NCI-H82 treated with DMSO at 0.1 percent for 48 hours (cell line): ENCODE measurements around the gene MEGF8.
A peak's percentile ranks its signal among the peaks of the same experiment; 100 is the strongest.

Experiments
- DNase-seq: peaks from one replicate; lab custom pipeline; 2025; ENCODE audit not compliant: unreplicated experiment; lab: John Stamatoyannopoulos, UW

Gene MEGF8

DNA sequence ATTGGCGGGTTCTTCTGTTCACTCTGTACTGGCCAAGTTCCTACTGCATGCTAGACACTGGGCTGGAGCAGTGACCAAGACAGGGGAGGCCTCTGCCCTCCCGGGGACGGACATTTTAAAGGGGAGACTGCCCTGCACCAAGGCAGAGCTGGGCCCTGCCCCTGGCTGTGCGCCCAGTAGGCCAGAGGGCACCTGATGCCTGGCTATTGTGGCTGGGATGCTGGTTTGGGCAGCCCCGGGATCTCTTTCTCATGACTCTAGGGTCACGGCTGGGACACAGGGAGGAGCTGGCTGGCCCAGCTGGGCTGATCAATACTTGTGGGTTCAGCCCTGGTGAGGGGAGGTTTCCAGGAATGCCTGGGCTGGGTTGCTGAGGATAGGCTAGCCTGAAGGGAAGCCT lies 84.0 kb downstream of the MEGF8 start:
- no peak for DNase-seq

DNA sequence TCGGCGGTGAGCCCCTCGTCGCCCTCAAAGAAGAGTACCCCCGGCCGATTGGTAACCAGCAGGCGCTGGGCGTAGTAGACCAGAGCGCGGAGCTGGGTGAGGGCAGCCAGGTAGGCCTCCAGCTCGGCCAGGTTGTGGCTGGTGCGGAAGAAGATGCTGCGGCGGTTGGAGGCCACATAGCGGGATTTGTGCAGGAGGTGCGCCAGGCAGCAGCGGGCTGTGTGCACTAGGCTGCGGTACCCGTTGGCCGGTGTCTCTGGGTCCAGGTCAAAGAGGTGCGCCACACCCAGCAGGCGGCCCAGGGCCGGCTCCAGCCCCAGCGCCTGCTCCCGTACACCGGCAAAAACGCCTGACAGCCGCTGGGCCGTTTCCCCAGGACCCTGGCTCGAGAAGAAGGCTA lies 84.9 kb downstream of the MEGF8 start:
- no peak for DNase-seq

DNA sequence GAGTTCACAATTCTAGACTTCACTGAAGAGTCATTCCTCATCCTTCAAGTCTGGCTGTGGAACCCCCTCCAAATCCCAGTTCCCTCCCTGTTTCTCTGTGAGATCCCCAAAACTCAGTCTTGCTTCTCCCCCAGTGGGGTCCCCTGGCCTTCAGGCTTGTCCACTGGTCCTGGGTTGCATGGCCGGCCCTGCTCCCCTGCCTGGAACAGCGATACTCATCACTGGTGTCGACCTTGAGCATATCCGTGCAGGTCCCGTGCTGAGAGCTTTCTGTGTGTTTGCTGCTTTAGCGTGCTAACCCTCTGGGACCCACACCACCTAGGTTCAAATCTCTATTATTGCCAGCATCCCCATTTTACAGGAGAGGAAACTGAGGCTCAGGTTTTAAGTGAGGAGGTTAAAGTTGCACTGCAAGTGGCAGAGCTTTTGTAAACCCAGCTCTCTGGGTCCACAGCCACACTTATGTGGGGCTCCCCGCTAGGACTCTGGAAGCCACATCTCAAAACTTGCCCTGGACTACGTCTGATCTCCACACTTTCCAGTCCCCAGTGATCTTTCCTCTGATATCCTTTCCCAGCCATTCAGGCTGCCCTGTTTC lies 86.2 kb downstream of the MEGF8 start:
- no peak for DNase-seq

DNA sequence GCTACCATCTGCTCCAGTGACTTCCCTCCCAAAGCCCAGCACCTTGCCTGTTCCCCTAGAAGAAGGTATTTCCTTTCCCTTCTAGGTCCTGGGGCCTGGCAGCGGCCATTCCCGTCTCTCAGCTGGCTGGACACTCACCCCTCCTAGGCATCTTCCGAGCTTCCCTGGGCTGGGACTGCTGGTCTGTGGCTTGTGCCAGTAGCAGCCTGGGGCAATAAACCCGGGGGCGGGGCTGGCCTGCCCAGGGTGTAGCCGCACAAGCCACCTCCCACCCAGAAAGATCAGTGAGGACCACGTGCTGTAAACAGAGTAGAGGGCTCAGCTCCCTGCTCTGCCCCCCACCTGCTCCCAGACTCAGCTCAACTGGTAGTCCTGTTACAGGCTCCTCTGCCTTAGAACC lies 86.8 kb downstream of the MEGF8 start:
- peak; percentile 50 for DNase-seq

DNA sequence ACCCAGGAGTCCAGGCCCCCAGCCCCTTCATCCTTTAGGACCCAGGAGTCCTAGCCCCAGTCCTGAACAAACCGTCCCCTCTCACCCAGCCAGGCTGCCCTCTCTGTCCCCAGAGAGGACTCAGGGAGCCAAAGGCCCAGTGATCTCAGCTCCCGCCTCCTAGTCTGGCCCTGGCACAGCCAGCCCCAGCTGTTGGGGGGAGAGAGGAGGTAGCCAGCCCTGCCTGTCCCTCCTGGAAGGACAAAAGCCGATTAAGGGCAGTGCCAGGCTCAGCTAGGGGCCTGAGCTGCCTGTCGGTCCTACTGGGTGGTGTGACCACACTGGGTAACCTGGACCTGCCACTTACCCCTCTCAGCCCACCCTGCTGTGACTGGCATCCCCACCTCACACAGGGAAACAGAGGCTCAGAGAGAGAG lies 87.2 kb downstream of the MEGF8 start:
- DNase-seq: no peak

DNA sequence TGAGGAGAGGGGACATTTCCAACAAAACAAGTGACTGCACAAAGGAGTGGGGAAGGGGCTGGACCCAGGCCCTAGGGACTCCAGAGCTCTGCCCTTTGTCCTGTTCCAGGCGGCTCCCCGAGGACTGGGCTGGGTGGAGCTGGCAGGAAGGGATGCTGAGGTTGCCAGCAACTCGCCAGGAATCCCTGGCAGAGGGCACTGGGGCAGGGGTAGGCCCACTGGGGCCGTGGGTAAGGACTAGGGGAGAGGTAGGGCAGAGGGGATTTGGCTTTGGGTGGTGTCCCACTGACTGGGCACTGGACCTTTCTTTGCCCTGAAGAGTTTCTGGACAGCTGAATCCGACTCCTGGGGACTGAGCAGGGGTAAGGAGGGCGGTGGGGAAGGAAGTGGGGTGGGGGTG lies 93.9 kb downstream of the MEGF8 start:
- no peak for DNase-seq

DNA sequence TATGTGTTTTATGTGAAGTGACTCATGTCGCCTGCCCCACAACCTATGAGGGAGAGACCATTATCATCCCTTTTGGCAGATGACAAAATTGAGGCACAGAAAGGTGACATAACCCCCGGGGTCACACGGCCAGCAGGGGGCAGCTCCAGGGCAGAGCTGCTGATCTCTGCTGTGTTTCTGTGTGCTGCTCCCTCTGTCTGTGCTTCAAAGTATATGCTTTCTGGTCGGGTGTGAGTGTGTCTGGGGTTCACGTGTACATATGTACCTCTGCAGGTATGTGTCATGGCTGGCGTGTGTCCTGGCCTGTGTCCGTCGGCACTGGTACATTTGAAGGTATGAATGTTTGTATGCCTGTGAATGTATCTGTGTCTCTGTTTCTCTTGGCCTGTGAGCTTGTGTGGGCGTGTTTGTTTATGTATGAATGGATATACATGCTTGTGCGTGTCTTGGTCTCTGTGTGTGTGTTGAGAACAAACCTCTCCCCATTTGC lies 94.7 kb downstream of the MEGF8 start:
- peak; percentile 29 for DNase-seq

DNA sequence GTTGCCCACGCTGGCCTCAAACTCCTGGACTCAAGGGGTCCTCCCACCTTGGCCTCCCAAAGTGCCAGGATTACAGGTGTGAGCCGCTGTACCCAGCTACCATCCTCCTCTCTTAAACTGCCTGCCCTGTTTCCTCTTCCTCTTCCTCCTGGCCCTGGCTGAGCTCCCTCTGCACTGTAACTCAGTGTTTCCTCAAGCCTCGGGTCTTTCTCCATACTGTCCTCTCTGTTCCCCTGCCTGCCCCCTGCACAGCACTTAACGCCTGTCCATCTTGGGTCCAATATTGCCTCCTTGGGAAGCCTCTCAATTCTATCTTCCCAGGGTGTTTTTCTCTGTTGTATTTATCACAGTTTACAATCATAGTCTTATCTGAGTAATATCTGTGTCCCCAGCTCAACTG lies 95.7 kb downstream of the MEGF8 start:
- DNase-seq: no peak

DNA sequence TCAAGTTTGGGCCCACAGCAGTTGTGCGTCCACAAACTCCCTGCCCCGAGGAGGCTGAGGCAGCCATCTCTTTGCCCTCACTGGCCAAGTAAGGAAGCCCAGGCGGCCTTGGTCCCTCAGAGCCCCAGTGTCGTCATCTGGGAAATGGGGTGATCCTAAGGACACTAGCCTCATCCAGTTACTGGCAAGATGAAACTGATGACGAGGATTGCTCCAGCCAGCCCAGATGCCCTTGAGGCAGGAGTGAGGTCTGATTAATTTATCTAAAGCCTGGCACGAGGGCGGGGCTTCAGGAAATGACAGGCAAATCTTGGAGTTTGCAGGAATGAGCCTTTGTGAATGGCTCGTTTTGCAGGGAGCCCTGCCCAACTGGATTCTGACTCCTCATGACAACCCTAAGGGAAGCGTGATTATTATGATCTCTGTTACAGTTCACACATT lies 96.2 kb downstream of the MEGF8 start:
- DNase-seq: no peak

DNA sequence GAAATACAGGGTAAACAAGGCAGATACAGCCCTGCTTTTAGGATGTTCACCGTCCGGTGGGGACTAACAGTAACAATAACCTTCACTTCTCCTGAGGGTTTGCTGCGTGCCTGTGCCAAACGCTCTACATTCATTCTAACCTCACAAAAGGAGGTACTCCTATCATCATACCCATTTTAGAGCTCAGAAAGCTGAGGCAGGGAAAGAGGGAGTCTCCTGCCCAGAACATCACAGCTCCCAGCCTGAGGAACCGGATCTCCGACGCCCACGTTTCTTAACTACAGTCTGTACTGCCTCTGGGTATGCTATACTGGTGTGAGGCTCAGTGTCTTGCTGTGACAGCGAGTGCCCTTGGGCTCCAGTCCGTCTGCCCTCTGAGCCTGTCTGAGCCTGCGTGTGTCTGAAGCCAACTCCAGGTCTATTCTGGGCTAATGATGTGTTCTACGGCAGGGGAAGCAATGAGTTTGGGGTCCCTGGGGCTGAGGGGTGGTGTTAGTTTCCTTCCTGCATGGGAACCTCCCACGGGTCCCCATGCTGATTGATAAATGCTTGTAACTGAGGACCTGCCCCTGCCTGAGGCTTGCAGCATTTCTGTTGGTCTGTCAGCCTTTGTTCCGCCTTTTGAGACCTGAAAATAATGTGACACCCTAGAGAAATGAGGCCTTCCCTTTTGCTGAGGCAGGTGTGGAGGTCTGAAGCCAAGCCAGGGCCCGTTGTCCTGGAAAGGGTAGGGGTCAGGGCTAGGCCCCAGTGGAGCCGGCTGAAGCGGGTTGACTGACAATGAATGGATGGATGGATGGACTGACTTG lies 96.9 kb downstream of the MEGF8 start:
- DNase-seq: no peak

DNA sequence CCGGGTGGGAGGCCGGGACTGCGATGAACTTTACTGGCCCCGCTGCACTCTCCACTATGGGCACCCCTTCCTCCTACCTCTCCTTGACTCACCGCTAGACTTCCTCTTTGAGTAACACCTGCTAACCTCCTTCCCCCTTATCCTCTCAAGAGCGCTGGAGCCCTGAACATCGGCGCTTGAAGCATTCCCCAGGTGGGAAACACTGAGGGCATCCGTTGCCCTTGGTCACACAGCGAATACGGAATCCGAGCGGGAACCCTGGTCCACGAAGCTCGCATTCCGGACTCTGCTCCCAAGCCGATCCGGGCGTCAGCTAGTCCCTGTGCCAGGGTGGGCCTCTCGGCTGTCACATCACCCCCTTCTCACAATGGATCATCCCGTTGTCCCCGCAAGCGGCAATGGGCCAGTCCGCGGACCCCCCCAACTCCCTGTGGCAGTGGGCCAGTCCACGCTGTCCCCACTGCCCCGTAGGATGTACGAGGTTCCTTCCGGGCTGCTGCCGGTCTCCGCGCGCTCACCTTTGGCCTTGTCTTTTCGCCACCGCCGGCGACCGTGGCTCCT lies 97.5 kb downstream of the MEGF8 start:
- no peak for DNase-seq

DNA sequence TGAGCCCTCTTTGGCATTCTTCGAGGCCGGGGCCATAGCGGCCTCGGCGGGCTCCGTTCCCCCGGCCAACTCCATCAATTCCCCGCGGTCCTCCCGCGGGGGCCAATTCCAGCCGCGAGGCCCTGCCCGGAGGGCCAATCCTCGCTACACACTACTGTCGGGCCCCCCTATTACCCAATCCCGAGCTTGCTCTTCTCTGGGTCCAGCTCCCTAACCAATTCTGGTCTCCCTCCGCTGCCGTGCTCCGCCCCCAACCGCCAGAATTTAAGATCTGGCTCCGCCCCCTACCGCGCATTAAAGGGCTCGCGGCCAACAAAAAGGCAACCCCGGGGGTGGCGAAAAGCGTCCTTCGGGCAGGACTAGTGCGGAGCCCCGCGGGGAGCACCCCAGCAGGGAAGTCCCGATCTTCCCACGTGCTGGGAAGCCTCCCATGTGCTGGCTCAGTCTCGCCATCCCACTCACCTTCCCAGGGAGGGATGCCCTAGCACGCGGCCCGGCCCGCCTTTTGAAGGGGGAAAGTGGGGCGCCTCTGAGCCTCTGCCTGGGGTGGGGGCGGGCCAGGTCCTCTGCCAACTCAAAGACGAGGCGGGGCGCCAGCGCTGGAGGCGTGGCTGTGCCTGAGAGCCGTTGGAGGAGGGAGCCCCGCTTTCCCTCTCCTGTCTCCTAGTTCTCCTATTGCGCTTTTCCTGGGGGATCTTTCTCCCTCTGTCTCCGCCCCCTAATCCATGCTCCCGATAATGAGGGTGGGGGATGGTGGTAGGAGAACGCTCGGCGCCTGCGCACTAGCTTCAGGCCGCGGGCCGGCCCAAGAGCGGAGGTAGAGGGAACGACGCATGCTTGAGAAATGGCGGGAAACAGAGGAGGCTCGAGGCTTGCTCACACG lies 98.3 kb downstream of the MEGF8 start:
- peak; percentile 50 for DNase-seq

DNA sequence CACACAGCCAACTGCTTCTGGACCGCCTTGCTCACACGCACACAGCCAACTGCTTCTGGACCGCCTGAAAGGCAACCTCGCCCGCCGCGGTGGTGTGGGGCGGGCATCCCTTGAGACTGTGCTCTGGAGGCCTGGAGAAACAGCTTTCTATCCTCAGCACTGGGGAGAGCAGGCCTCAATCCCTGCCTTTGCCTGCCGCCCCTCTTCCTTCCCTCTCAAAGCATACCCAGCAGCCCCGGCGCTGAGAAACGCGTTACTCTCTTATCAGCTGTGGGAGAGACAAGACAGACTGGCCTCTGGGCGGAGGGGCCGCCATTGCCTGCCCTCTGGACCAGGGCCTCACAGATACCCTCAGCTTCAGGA lies 98.9 kb downstream of the MEGF8 start:
- no peak for DNase-seq

DNA sequence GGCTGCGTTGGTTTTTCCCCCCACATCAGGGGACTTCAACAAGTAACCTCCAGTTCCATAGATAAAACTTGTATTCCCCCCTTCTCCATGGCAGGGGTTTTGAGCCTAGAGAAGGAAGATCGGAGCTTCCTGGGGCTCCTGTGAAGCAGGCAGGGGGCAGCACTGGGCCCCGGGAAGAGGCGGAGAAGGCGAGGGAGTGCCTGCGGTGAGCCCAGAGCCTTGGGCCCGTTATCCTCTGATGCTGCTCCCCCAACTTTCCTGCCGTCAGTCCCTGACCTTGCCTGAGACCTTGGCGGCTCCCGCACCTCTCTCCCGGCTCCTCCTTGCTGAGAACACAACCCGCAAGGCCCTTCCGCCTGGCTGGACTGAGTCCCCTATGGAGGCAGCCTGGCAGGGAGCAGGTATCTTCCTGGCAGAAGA lies 99.3 kb downstream of the MEGF8 start:
- DNase-seq: no peak

DNA sequence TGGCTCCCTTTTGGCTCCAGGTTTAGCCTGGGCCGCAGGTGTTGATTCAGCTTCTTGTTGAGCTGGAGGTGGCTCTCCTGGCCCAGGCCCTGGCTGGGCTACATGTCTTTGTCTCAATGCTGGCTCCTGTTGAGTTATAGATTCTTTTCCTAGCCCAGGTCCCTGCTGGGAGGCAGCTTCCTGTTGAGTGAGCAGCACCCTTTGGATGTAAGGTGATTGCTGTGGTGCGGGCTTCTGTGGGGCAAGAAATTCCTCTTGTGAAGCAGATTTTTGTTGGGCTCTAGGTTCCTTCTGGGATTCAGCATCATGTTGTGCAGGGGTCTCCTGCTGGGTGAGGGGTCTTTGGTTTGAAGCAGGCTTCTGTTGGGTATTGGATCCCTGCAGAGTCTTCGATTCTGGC lies 101.2 kb downstream of the MEGF8 start:
- DNase-seq: no peak

DNA sequence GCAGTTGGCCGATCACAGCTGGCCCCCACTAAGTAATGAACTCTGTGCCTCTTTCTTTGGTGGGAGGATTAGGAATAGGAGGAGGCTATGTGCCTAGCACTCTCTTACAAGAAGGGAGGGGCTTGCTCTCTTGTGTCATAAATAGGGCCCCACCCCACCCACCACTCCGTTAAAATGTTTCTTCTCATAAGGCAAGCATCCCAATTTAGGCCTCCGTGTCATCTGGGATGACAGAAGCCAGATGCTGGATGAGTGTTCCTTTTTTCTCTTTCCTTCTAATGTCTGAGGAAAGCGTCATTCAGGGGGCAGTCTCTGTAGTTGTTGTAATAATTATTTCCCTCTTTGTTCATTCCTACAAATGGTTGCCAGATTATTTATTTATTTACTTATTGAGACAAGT lies 101.9 kb downstream of the MEGF8 start, which contains the start of gene LIPE:
Gene LIPE, minus strand, starts transcription at position 76 of the 400 bp plus-strand sequence. CDS start 239 bp downstream, outside the sequence.
- no peak for DNase-seq
